ENCODE results near the gene TMEM185B.

DNA sequence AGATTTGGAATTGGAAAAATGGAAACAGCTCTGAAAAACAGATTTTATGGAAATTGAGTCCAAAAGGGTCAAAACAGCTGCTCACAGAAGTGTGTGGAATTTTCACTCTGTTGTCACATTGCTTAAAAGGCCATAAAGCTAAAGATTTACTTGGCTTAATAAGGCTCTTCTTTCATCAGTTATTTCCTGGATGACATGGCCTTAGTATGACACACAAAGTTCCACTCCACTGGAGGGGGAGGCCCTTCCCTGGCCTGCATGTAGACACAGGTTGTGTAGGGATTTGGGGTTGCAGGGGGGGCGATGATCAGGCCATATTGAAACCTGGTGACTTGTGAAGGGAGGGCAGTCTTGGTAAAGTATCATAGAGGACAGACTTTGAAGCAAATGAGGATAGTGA lies 34.0 kb downstream of the TMEM185B start:
- TF ChIP-seq RAD21 (IDR thresholded peaks at IDR 0.05; ENCODE audit: low read length) (no peak), RFX5 (IDR thresholded peaks at IDR 0.05; ENCODE audit: low read depth, low read length) (no peak)
- TF ChIP-seq, protein P1, sequence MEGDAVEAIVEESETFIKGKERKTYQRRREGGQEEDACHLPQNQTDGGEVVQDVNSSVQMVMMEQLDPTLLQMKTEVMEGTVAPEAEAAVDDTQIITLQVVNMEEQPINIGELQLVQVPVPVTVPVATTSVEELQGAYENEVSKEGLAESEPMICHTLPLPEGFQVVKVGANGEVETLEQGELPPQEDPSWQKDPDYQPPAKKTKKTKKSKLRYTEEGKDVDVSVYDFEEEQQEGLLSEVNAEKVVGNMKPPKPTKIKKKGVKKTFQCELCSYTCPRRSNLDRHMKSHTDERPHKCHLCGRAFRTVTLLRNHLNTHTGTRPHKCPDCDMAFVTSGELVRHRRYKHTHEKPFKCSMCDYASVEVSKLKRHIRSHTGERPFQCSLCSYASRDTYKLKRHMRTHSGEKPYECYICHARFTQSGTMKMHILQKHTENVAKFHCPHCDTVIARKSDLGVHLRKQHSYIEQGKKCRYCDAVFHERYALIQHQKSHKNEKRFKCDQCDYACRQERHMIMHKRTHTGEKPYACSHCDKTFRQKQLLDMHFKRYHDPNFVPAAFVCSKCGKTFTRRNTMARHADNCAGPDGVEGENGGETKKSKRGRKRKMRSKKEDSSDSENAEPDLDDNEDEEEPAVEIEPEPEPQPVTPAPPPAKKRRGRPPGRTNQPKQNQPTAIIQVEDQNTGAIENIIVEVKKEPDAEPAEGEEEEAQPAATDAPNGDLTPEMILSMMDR (conservative IDR thresholded peaks at IDR 0.05; ENCODE audit: low read depth, low read length), result no peak
- TF ChIP-seq, protein P2, sequence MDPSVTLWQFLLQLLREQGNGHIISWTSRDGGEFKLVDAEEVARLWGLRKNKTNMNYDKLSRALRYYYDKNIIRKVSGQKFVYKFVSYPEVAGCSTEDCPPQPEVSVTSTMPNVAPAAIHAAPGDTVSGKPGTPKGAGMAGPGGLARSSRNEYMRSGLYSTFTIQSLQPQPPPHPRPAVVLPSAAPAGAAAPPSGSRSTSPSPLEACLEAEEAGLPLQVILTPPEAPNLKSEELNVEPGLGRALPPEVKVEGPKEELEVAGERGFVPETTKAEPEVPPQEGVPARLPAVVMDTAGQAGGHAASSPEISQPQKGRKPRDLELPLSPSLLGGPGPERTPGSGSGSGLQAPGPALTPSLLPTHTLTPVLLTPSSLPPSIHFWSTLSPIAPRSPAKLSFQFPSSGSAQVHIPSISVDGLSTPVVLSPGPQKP (IDR thresholded peaks at IDR 0.05; ENCODE audit: borderline replicate concordance, low read depth, low read length), result no peak
- TF ChIP-seq, protein P3, sequence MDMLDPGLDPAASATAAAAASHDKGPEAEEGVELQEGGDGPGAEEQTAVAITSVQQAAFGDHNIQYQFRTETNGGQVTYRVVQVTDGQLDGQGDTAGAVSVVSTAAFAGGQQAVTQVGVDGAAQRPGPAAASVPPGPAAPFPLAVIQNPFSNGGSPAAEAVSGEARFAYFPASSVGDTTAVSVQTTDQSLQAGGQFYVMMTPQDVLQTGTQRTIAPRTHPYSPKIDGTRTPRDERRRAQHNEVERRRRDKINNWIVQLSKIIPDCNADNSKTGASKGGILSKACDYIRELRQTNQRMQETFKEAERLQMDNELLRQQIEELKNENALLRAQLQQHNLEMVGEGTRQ (IDR thresholded peaks at IDR 0.05; ENCODE audit: low read depth, low read length), result no peak

Measured in IMR-90 (cell line).